ENCODE data around the gene BMS1. TPM values are rescaled to one million over a fixed set of nuclear protein-coding genes. Genes with fewer than 3 reads are reported as not detected.
"Not testable (repeated sequence)": the region's sequence is repeated elsewhere in the genome, so short reads cannot be mapped to it uniquely, and the experiment has no call there.

Gene BMS1
- total RNA-seq, 1 experiment from 2014 or later: 40.0 TPM

- RAD21 ChIA-PET (ENCODE audit: low non-redundant PET in 1 of 2, low total read pairs in 2 of 2, uncharacterized antibody in 2 of 2, unreplicated experiment in 2 of 2); H3K4me1 ChIP-seq (ENCODE audit: control insufficient read depth in 1 of 2, insufficient read depth in 2 of 2, low read length in 2 of 2); H4K20me1 ChIP-seq (ENCODE audit: insufficient read depth); BruUV-seq (replicated peaks); H3K27ac ChIP-seq (ENCODE audit: low read depth, low read length); H3K79me2 ChIP-seq (ENCODE audit: insufficient read depth, low read length); ATAC-seq; DNase-seq (ENCODE audit: low read depth, low spot score); CTCF ChIA-PET; POLR2A ChIA-PET; H3K4me3 ChIP-seq (replicated peaks in 1 of 2; ENCODE audit: low read depth in 1 of 2, low read length in 2 of 2); H3K9ac ChIP-seq (ENCODE audit: low read length); intact Hi-C loops (cut with micrococcal nuclease); H3K9me2 ChIP-seq (ENCODE audit: insufficient read depth); H3K27me3 ChIP-seq (ENCODE audit: insufficient read depth, low read length); H3K36me3 ChIP-seq (ENCODE audit: control insufficient read depth in 1 of 2, insufficient read depth in 2 of 2, low read length in 2 of 2); H2AFZ ChIP-seq (ENCODE audit: low read depth, low read length, poor library complexity, severe bottlenecking); H3K9me3 ChIP-seq (ENCODE audit: control insufficient read depth in 1 of 2, insufficient read depth in 1 of 2, low read depth in 1 of 2, low read length in 2 of 2); H3K4me2 ChIP-seq (ENCODE audit: low read length): not testable (repeated sequence)
- peak; percentile 38; the same call in 1 of the 2 replicates for TF ChIP-seq RAD21 (IDR thresholded peaks at IDR 0.05; ENCODE audit: low read depth)
- TF ChIP-seq CTCF (IDR thresholded peaks at IDR 0.05 in 2 of 3, conservative IDR thresholded peaks at IDR 0.05 in 1 of 3; ENCODE audit: borderline replicate concordance in 1 of 3, insufficient read depth in 1 of 3, low read depth in 2 of 3, low read length in 2 of 3): peak; percentile 8 to 51 (median 25); a peak in 5 of 6 replicates
These were observed 62.2 kb downstream of the BMS1 start for GRCh38 chr10:42844810-42845209.

DNA sequence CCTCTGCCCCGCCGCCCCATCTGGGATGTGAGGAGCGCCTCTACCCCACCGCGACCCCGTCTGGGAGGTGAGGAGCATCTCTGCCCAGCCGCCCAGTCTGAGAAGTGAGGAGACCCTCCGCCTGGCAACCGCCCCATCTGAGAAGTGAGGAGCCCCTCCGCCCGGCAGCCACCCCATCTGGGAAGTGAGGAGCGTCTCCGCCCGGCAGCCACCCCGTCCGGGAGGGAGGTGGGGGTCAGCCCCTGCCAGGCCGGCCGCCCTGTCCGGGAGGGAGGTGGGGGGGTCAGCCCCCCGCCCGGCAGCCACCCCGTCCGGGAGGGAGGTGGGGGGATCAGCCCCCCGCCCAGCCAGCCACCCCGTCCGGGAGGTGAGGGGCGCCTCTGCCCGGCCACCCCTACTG lies 64.7 kb downstream of the BMS1 start:
- H3K79me2 ChIP-seq (ENCODE audit: insufficient read depth, low read length); H3K4me1 ChIP-seq (ENCODE audit: control insufficient read depth in 1 of 2, insufficient read depth in 2 of 2, low read length in 2 of 2); POLR2A ChIA-PET; BruUV-seq (replicated peaks); H3K9me3 ChIP-seq (ENCODE audit: control insufficient read depth in 1 of 2, insufficient read depth in 1 of 2, low read depth in 1 of 2, low read length in 2 of 2); H3K4me3 ChIP-seq (replicated peaks in 1 of 2; ENCODE audit: low read depth in 1 of 2, low read length in 2 of 2); H3K4me2 ChIP-seq (ENCODE audit: low read length); ATAC-seq; H2AFZ ChIP-seq (ENCODE audit: low read depth, low read length, poor library complexity, severe bottlenecking); RAD21 ChIA-PET (ENCODE audit: low non-redundant PET in 1 of 2, low total read pairs in 2 of 2, uncharacterized antibody in 2 of 2, unreplicated experiment in 2 of 2); H3K27me3 ChIP-seq (ENCODE audit: insufficient read depth, low read length); H3K36me3 ChIP-seq (ENCODE audit: control insufficient read depth in 1 of 2, insufficient read depth in 2 of 2, low read length in 2 of 2); H3K9ac ChIP-seq (ENCODE audit: low read length); intact Hi-C loops (cut with micrococcal nuclease); H4K20me1 ChIP-seq (ENCODE audit: insufficient read depth); H3K27ac ChIP-seq (ENCODE audit: low read depth, low read length); CTCF ChIA-PET; DNase-seq (ENCODE audit: low read depth, low spot score); H3K9me2 ChIP-seq (ENCODE audit: insufficient read depth): not testable (repeated sequence)
